ENCODE measurements around the gene SYPL1.

The SYPL1 gene

DNA sequence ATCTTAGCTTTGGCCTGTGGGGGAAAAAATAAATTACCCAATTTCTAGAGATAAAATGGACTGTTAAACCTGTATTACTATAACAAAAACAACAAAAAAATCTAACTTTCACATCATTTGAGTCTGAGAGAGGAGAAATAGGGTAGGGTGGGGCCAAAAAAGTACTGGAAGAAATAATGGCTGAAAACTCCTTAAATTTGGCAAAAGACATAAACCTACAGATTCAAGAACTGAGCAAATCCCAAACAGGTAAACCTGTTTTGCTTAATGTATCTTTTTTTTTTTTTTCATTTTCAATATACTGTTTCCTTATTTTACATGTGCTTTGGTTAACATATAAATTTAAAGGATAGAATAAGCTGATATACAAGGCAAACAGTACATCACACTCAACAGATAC is 27.1 kb downstream of the SYPL1 start:
- H3K4me3 ChIP-seq (ENCODE audit: low read depth, low read length), result no peak overlapping the region
- no peak for DNase-seq

DNA sequence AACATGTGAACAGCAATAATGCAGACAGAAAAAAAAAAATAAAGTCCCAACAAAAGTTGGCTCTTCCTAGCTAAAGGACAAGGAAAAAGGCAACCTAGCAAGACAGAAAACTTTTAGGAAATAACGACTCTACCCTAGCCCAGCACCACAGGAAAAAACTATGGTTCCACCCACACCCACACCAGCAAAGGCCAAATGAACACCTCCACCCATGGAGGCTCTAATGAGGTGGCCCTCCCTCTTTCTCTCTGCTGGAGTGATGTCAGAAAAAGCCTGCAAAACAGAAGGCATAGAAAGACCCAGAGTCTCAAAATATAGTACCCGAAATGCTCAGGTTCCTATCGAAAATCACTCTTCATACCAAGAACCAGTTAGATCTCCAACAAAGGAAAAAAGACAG is 28.4 kb downstream of the SYPL1 start:
- Histone ChIP-seq H3K36me3 (peaks cover 11% of the 10 kb centered on the region), H3K4me3 (ENCODE audit: low read depth, low read length) (no peak overlapping the region), H3K9me3 (ENCODE audit: severe bottlenecking) (peaks cover 2% of the 10 kb centered on the region), H3K27me3 (ENCODE audit: insufficient read depth, low read depth, severe bottlenecking) (no peaks in the 10 kb centered on the region), H3K27ac (no peak overlapping the region)
- DNase-seq, result no peak
- no peak for TF ChIP-seq CTCF (IDR thresholded peaks at IDR 0.05; ENCODE audit: low read depth, low read length)

More for the DNA sequence above, 27.1 kb downstream of the SYPL1 start:
- H3K36me3 ChIP-seq, result peaks cover 24% of the 10 kb centered on the region
- no peak for TF ChIP-seq CTCF (IDR thresholded peaks at IDR 0.05; ENCODE audit: low read depth, low read length)
- peaks cover 2% of the 10 kb centered on the region for H3K9me3 ChIP-seq (ENCODE audit: severe bottlenecking)
- no peak overlapping the region for H3K27ac ChIP-seq
- H3K27me3 ChIP-seq (ENCODE audit: insufficient read depth, low read depth, severe bottlenecking), result no peaks in the 10 kb centered on the region

DNA sequence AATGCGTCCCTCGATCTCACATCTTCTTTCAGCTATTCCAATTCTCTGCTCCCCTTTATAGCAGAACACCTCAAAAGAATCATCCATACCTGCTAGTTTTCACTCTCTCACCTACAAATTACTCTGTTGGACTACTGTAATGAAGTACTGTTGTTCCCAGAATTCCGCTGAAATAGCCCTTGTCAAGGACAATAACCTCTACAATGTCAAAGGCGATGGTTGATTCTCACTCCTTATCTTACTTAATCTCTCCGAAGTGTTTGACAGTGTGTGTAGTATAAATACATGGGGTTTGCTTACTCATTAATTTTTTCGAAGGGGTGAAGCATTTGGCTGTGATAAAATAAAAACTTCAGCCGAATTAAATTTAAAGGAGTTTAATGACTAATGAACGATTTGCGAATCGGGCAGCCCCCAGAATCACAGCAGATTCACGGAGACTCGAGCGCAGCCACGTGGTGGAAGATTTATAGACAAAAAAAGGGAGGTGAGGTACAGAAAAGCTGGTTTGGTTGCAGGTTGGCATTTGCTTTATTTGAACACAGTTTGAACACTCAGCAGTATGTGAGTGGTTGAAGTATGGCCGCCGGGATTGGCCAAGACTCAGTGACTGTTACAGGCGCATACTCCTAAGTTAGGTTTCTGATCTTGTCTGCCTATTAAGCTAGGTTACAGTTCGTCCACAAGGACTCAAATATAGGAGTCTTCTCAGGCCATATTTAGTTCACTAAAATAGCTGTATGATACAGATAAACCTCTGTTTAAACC is 29.8 kb downstream of the SYPL1 start:
- TF ChIP-seq CTCF (IDR thresholded peaks at IDR 0.05; ENCODE audit: low read depth, low read length), result no peak
- Histone ChIP-seq H3K27ac (no peak overlapping the region), H3K9me3 (ENCODE audit: severe bottlenecking) (peaks cover 2% of the 10 kb centered on the region), H3K4me3 (ENCODE audit: low read depth, low read length) (no peak overlapping the region), H3K36me3 (no peaks in the 10 kb centered on the region), H3K27me3 (ENCODE audit: insufficient read depth, low read depth, severe bottlenecking) (no peaks in the 10 kb centered on the region)
- DNase-seq, result no peak

DNA sequence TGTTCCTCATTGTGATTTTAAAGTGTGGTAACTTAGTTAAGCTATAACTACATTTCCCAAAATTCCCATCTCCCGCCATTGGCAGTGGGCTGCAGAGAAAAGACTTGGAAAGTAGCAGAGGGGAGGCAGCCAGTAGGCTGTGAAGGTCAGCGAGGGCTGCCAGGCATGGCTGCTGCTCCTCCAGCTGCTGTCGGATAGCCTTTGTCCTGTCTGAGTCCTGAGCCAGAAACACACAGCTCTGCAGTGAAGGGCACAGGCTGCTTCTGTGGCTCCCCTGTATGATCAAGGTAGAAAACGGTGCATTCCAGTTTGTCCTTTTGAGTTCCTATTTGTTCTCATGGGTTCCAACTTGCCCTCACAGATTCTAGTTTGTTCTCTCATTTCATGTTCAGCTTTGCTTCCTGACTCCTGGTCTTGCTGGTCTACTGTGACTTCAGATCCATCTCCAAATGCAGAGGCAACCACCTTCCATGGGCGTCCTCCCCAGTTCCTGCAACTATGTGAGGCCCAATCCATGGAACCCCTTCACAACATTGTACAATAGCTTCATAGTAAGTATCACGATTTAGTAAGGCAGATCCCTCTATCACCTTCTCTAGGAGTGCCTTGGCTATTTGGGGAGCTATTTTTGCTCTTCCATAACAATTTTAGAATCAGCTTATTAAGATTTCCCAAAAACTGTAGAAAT is 31.7 kb downstream of the SYPL1 start:
- H3K9me3 ChIP-seq (ENCODE audit: severe bottlenecking), result no peaks in the 10 kb centered on the region
- no peak overlapping the region for H3K27ac ChIP-seq
- no peak for DNase-seq
- no peak for TF ChIP-seq CTCF (IDR thresholded peaks at IDR 0.05; ENCODE audit: low read depth, low read length)
- H3K36me3 ChIP-seq, result no peaks in the 10 kb centered on the region
- H3K27me3 ChIP-seq (ENCODE audit: insufficient read depth, low read depth, severe bottlenecking), result no peaks in the 10 kb centered on the region
- H3K4me3 ChIP-seq (ENCODE audit: low read depth, low read length), result no peak overlapping the region

DNA sequence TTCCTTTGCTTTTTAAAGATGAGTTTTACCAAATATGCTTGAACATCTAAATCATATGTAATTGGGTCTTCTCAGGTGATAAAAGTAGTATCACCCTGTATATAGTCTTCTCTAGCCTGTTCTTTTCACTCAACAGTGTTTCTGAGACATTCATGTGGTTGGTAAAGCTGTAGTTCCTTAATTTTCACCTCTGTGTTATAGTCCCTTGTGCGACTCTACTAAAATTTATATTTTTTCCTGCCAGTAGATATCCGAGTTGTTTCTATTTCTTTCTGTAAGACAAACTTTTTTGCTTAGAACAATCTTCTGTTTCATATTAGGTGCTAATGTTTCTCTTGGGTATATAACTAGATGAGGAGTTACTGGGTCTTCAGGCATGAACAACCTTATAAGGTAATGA is 35.6 kb downstream of the SYPL1 start:
- no peak overlapping the region for H3K4me3 ChIP-seq (ENCODE audit: low read depth, low read length)
- H3K9me3 ChIP-seq (ENCODE audit: severe bottlenecking), result no peaks in the 10 kb centered on the region
- no peaks in the 10 kb centered on the region for H3K27me3 ChIP-seq (ENCODE audit: insufficient read depth, low read depth, severe bottlenecking)
- no peak overlapping the region for H3K27ac ChIP-seq
- H3K36me3 ChIP-seq, result no peaks in the 10 kb centered on the region
- DNase-seq, result no peak
- no peak for TF ChIP-seq CTCF (IDR thresholded peaks at IDR 0.05; ENCODE audit: low read depth, low read length)

Data from WERI-Rb-1 (cell line).